Activated naive CD4-positive, alpha-beta T cell treated with anti-CD3 and anti-CD28 coated beads, Interleukin-2, amount 50 U/mL, for 24 hours (primary cell): ENCODE results near the gene GUCA2A.
"Not testable (repeated sequence)": the region's sequence is repeated elsewhere in the genome, so short reads cannot be mapped to it uniquely, and the experiment has no call there.

Experiments
- H3K27ac Mint-ChIP-seq: one replicate; pipeline ENCODE4 v1.8.0; 2021; ENCODE audit warnings: mild to moderate bottlenecking, mixed read lengths
- H3K27me3 Mint-ChIP-seq: one replicate; pipeline ENCODE4 v1.8.0; 2021; ENCODE audit warnings: mixed read lengths
- H3K36me3 Mint-ChIP-seq: one replicate; pipeline ENCODE4 v1.8.0; 2021; ENCODE audit warnings: mixed read lengths
- H3K4me1 Mint-ChIP-seq: one replicate; pipeline ENCODE4 v1.8.0; 2021; ENCODE audit warnings: mixed read lengths
- H3K4me3 Mint-ChIP-seq: one replicate; pipeline ENCODE4 v1.8.0; 2021; ENCODE audit warnings: mild to moderate bottlenecking, mixed read lengths
- H3K9me3 Mint-ChIP-seq: one replicate; pipeline ENCODE4 v1.8.0; 2021; ENCODE audit warnings: mixed read lengths

GUCA2A gene

DNA sequence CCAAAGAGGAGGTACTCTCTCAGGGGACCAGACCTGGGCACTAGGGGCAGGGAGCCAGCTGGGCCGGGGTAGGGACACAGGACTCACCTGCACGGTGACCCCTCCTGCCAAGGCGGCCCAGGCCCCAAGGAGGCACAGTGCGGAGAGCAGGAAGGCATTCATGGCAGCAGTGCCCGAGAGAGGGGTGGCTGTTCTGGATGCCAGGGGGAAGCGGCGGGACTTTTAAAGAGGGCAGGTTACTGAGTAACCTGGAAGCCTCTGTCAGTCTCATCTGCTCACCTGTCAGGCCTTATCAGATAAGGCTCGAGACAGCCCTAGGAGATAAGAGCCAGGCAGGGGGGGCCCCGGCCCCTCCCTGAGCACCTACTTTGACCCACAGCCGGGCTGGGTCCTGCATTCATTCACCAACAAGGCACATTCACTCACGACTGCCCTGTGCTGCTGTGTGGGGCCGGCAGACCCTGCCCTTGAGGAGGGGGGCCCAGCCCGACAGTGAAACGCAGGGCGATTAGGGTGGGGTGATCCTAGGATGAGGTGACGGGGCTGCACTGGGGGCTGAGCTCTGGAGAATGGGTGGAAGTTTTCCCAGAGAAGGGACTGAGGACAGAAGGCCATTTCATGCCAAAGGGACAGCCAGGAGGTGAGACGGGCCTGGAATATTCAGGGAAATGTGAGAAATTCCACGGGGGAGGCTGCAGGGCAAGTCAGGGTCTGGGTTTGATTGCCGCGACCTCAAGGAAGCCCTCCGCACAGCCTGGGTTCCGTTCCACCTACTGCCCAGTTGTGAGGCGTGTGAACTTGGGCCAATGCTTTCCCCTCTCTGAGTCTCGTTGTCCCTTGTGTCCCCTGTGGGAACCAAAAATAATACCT lies at the start of gene GUCA2A:
GUCA2A (minus strand) TSS at position 195 of the 870 bp plus-strand sequence; CDS start at position 162, 33 bp downstream.
- Mint-ChIP-seq H3K27ac (no peak within 1 kb of the TSS), H3K27me3 (no peaks in the 10 kb centered on the region), H3K4me3 (no peak within 1 kb of the TSS), H3K4me1 (no peaks in the 10 kb centered on the region), H3K9me3 (peaks cover 4% of the 10 kb centered on the region), H3K36me3 (no peaks in the 10 kb centered on the region)

DNA sequence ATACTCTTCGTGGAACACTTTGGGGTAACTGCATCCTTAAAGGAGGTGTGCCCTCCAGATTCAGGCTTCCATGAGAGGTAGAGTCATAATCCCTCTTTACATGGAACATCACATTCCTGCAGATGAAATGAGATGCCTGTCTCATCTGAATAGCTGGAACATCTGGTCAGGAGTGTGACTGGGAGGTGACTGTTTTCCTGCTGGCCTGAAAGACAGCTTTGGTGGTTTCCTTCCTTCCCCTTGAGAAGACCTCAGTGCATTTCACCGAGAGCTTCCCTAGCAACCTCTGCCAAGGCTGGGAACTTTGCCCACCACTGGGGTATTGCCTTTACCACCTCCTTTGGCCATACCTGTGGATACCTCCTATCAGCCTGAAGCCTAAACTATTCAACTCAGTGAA lies 46.7 kb upstream of the GUCA2A start:
- H3K4me1 Mint-ChIP-seq, result peaks cover 52% of the 10 kb centered on the region
- peaks cover 41% of the 10 kb centered on the region for H3K36me3 Mint-ChIP-seq

GRCh38 chr1:42210421-42211133 lies 46.0 kb upstream of the GUCA2A start:
- Mint-ChIP-seq H3K27me3 (no peaks in the 10 kb centered on the region), H3K9me3 (peaks cover 1% of the 10 kb centered on the region), H3K27ac (no peak overlapping the region), H3K4me1 (peaks cover 52% of the 10 kb centered on the region), H3K36me3 (peaks cover 44% of the 10 kb centered on the region), H3K4me3 (no peak overlapping the region)

More for the DNA sequence above, 46.7 kb upstream of the GUCA2A start:
- Mint-ChIP-seq H3K27ac (no peak overlapping the region), H3K9me3 (no peaks in the 10 kb centered on the region), H3K4me3 (no peak overlapping the region), H3K27me3 (no peaks in the 10 kb centered on the region)

GRCh38 chr1:42209526-42210251 lies 45.1 kb upstream of the GUCA2A start:
- Mint-ChIP-seq H3K27ac (no peak overlapping the region), H3K36me3 (peaks cover 43% of the 10 kb centered on the region), H3K4me1 (peaks cover 55% of the 10 kb centered on the region), H3K4me3 (no peak overlapping the region), H3K27me3 (no peaks in the 10 kb centered on the region), H3K9me3 (peaks cover 6% of the 10 kb centered on the region)

DNA sequence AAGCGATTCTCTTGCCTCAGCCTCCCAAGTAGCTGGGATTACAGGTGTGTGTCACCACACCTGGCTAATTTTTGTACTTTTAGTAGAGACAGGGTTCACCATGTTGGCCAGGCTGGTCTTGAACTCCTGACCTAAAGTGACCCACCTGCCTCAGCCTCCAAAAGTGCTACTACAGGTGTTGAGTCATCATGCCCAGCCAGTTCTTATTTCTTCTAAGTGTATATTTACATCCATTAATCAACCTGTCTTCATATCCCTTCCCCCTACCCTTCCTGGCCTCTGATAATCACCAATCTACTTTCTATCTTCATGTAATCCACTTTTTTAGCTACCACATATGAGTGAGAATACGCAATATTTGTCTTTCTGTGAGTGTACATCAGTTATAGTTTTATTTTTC lies 42.4 kb upstream of the GUCA2A start:
- not testable (repeated sequence) for H3K27me3 Mint-ChIP-seq, H3K4me3 Mint-ChIP-seq, H3K27ac Mint-ChIP-seq
- Mint-ChIP-seq H3K4me1 (peaks cover 48% of the 10 kb centered on the region), H3K36me3 (peaks cover 43% of the 10 kb centered on the region), H3K9me3 (peaks cover 19% of the 10 kb centered on the region)

- H3K9me3 Mint-ChIP-seq, result peaks cover 20% of the 10 kb centered on the region
These were observed 41.6 kb upstream of the GUCA2A start for GRCh38 chr1:42206164-42206563.

GRCh38 chr1:42201986-42202385 lies 37.4 kb upstream of the GUCA2A start:
- Mint-ChIP-seq H3K9me3 (peaks cover 20% of the 10 kb centered on the region), H3K27ac (no peak overlapping the region), H3K27me3 (no peaks in the 10 kb centered on the region), H3K36me3 (peaks cover 45% of the 10 kb centered on the region), H3K4me1 (peaks cover 8% of the 10 kb centered on the region), H3K4me3 (no peak overlapping the region)

More at GRCh38 chr1:42206164-42206563, 41.6 kb upstream of the GUCA2A start:
- Mint-ChIP-seq H3K27me3 (no peaks in the 10 kb centered on the region), H3K4me1 (peaks cover 42% of the 10 kb centered on the region), H3K27ac (no peak overlapping the region), H3K36me3 (peaks cover 43% of the 10 kb centered on the region), H3K4me3 (no peak overlapping the region)

DNA sequence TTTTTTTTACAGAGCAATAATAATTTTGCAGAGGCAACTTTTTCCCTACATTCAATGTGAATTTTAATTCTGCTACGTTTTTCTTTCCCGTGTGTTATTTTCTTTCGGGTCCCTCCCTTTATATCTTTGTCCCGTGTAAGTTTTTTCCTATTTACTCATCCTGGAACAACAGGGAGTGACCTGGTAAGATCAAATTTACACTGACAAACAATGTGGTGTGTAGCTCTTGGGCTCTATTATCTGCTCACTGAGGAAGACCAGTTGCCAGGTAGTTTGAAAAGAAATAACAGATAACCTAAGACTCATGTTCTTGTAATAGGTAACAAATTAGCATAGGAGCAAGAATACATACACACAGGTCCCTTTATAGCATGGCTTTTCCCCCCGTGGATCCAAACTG lies 33.7 kb upstream of the GUCA2A start:
- H3K4me1 Mint-ChIP-seq, result no peaks in the 10 kb centered on the region
- H3K36me3 Mint-ChIP-seq, result peaks cover 30% of the 10 kb centered on the region
- H3K27ac Mint-ChIP-seq, result no peak overlapping the region
- no peak overlapping the region for H3K4me3 Mint-ChIP-seq
- no peaks in the 10 kb centered on the region for H3K27me3 Mint-ChIP-seq
- peaks cover 10% of the 10 kb centered on the region for H3K9me3 Mint-ChIP-seq

- Mint-ChIP-seq H3K4me1 (peaks cover 11% of the 10 kb centered on the region), H3K9me3 (no peaks in the 10 kb centered on the region), H3K4me3 (no peak overlapping the region), H3K27me3 (no peaks in the 10 kb centered on the region), H3K36me3 (peaks cover 14% of the 10 kb centered on the region), H3K27ac (no peak overlapping the region)
These were observed 31.3 kb upstream of the GUCA2A start for GRCh38 chr1:42195841-42196240.

DNA sequence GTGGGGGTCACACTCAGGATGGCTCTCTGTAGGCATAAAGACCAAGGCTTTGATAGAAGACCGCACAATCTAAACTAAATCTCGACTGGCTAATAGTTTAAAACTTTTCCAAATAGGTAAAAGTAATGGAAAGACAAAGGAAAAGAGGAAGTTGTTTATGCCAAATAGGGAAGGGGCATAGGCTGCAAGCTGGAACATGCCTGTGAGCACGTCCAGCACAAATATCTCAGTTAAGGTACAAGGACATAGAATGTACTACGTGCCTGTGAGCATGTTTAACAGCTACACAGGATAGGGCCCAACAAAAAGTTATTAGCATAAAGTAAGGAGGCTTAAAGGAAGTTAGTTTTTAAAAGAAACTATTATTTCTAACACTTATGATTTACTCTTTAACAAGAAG lies 27.6 kb upstream of the GUCA2A start:
- Mint-ChIP-seq H3K9me3 (no peaks in the 10 kb centered on the region), H3K27me3 (no peaks in the 10 kb centered on the region), H3K36me3 (peaks cover 14% of the 10 kb centered on the region), H3K4me1 (peaks cover 11% of the 10 kb centered on the region), H3K4me3 (no peak overlapping the region), H3K27ac (peak overlapping the region; percentile 12)

GRCh38 chr1:42191319-42191718 lies 26.8 kb upstream of the GUCA2A start:
- H3K9me3 Mint-ChIP-seq, result no peaks in the 10 kb centered on the region
- no peak overlapping the region for H3K4me3 Mint-ChIP-seq
- H3K36me3 Mint-ChIP-seq, result peaks cover 11% of the 10 kb centered on the region
- H3K27me3 Mint-ChIP-seq, result no peaks in the 10 kb centered on the region
- H3K27ac Mint-ChIP-seq, result no peak overlapping the region
- H3K4me1 Mint-ChIP-seq, result peaks cover 11% of the 10 kb centered on the region

- no peaks in the 10 kb centered on the region for H3K9me3 Mint-ChIP-seq
- no peaks in the 10 kb centered on the region for H3K27me3 Mint-ChIP-seq
- H3K4me1 Mint-ChIP-seq, result peaks cover 11% of the 10 kb centered on the region
- H3K27ac Mint-ChIP-seq, result no peak overlapping the region
- no peak overlapping the region for H3K4me3 Mint-ChIP-seq
- H3K36me3 Mint-ChIP-seq, result peaks cover 20% of the 10 kb centered on the region
These were observed 25.6 kb upstream of the GUCA2A start for GRCh38 chr1:42189931-42190853.

DNA sequence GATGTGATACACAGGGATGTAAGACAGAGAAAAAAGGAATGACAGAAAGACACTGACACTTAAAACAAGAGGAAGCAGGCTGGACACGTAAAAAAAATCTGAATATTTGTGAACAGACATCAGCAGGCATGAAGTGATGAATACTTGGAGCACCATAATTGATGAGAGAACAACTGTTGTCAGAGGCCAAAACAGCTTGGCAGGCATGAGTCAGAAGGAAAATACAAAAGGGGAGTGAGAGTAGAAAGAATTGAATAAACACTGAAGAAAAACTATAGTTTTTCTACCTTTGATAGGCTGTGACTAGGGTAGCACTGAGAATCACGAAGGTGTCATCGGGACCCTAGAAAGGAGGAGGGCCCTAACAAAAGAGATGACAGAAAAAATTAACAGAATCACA lies 21.6 kb upstream of the GUCA2A start:
- Mint-ChIP-seq H3K36me3 (peaks cover 20% of the 10 kb centered on the region), H3K9me3 (no peaks in the 10 kb centered on the region), H3K4me1 (peaks cover 2% of the 10 kb centered on the region), H3K27ac (no peak overlapping the region), H3K27me3 (no peaks in the 10 kb centered on the region), H3K4me3 (no peak overlapping the region)

- Mint-ChIP-seq H3K27me3 (no peaks in the 10 kb centered on the region), H3K36me3 (peaks cover 20% of the 10 kb centered on the region), H3K4me1 (no peaks in the 10 kb centered on the region), H3K4me3 (no peak overlapping the region), H3K9me3 (no peaks in the 10 kb centered on the region), H3K27ac (peak overlapping the region; percentile 25)
These were observed 20.1 kb upstream of the GUCA2A start for GRCh38 chr1:42184616-42185015.

GRCh38 chr1:42183957-42184268 lies 19.4 kb upstream of the GUCA2A start:
- Mint-ChIP-seq H3K27me3 (no peaks in the 10 kb centered on the region), H3K27ac (peak overlapping the region; percentile 73)

More at GRCh38 chr1:42183957-42184268, 19.4 kb upstream of the GUCA2A start:
- Mint-ChIP-seq H3K4me1 (no peaks in the 10 kb centered on the region), H3K9me3 (no peaks in the 10 kb centered on the region), H3K36me3 (peaks cover 17% of the 10 kb centered on the region), H3K4me3 (no peak overlapping the region)
